H9 (cell line): ENCODE measurements around the gene PGM2. TPM values are rescaled to one million over a fixed set of nuclear protein-coding genes. Genes with fewer than 3 reads are reported as not detected.

Experiments
- DNase-seq: peaks from one replicate; pipeline ENCODE4 v3.0.0-alpha.2; 2017
- H2AFZ ChIP-seq: one replicate; pipeline ENCODE4 v1.6.1; 2013; ENCODE audit warnings: mild to moderate bottlenecking, low read length, control low read depth, moderate library complexity
- H2AK5ac ChIP-seq: 2 replicates; pipeline ENCODE4 v1.6.1; 2013; ENCODE audit warnings: low read length, control low read depth, mixed read lengths; ENCODE audit not compliant: insufficient read length
- H2BK120ac ChIP-seq: one replicate; pipeline ENCODE4 v1.6.1; 2013; ENCODE audit warnings: low read depth, mild to moderate bottlenecking, low read length, control low read depth, inconsistent platforms; ENCODE audit not compliant: poor library complexity, severe bottlenecking
- H2BK12ac ChIP-seq: 2 replicates; pipeline ENCODE4 v1.6.1; 2013; ENCODE audit warnings: low read length, control low read depth, mixed read lengths, low read depth; ENCODE audit not compliant: insufficient read length
- H2BK15ac ChIP-seq: 2 replicates; pipeline ENCODE4 v1.6.1; 2013; ENCODE audit warnings: low read depth, low read length, control low read depth
- H2BK20ac ChIP-seq: one replicate; pipeline ENCODE4 v1.6.1; 2013; ENCODE audit warnings: low read depth, mild to moderate bottlenecking, low read length, control low read depth, inconsistent platforms; ENCODE audit not compliant: poor library complexity, severe bottlenecking
- H2BK5ac ChIP-seq: 2 replicates; pipeline ENCODE4 v1.6.1; 2013; ENCODE audit warnings: low read length, control low read depth, mixed read lengths; ENCODE audit not compliant: insufficient read length
- H3K14ac ChIP-seq: 2 replicates; pipeline ENCODE4 v1.6.1; 2013; ENCODE audit warnings: low read length, control low read depth; ENCODE audit not compliant: insufficient read depth
- H3K18ac ChIP-seq: 2 replicates; pipeline ENCODE4 v1.6.1; 2013; ENCODE audit warnings: low read depth, mild to moderate bottlenecking, mixed read lengths, low read length, control low read depth; ENCODE audit not compliant: insufficient read length
- H3K23ac ChIP-seq: 2 replicates; pipeline ENCODE4 v1.6.1; 2013; ENCODE audit warnings: low read length, control low read depth, mixed read lengths, low read depth; ENCODE audit not compliant: insufficient read length
- H3K23me2 ChIP-seq: 2 replicates; pipeline ENCODE4 v1.6.1; 2013; ENCODE audit warnings: low read depth, mild to moderate bottlenecking, mixed read lengths, low read length, control low read depth; ENCODE audit not compliant: insufficient read length, poor library complexity, severe bottlenecking
- H3K27ac ChIP-seq: 2 replicates; pipeline ENCODE4 v1.5.1; 2013; ENCODE audit warnings: low read length, control low read depth, mixed read lengths, low read depth; ENCODE audit not compliant: insufficient read length
- H3K27me3 ChIP-seq: 2 replicates; pipeline ENCODE4 v1.6.1; 2013; ENCODE audit warnings: low read length, control low read depth, inconsistent platforms; ENCODE audit not compliant: insufficient read depth
- H3K4ac ChIP-seq: 2 replicates; pipeline ENCODE4 v1.6.1; 2013; ENCODE audit warnings: low read depth, mild to moderate bottlenecking, control low read depth, inconsistent platforms, low read length, moderate library complexity
- H3K4me1 ChIP-seq: 2 replicates; pipeline ENCODE4 v1.6.1; 2013; ENCODE audit warnings: low read length, control low read depth, inconsistent platforms; ENCODE audit not compliant: insufficient read depth
- H3K4me2 ChIP-seq: 2 replicates; pipeline ENCODE4 v1.6.1; 2013; ENCODE audit warnings: low read length, control low read depth, mixed read lengths; ENCODE audit not compliant: insufficient read length, insufficient read depth
- H3K56ac ChIP-seq: 2 replicates; pipeline ENCODE4 v1.6.1; 2013; ENCODE audit warnings: low read depth, mild to moderate bottlenecking, mixed read lengths, low read length, control low read depth; ENCODE audit not compliant: insufficient read length
- H3K79me1 ChIP-seq: 2 replicates; pipeline ENCODE4 v1.6.1; 2013; ENCODE audit warnings: low read depth, mild to moderate bottlenecking, moderate library complexity, low read length, control low read depth, inconsistent platforms; ENCODE audit not compliant: insufficient read depth, poor library complexity, severe bottlenecking
- H3K79me2 ChIP-seq: 2 replicates; pipeline ENCODE4 v1.6.1; 2013; ENCODE audit warnings: low read length, control low read depth, inconsistent platforms; ENCODE audit not compliant: insufficient read depth
- H3K9ac ChIP-seq: 2 replicates; pipeline ENCODE4 v1.6.1; 2013; ENCODE audit warnings: low read length, control low read depth, mixed read lengths; ENCODE audit not compliant: insufficient read length; ENCODE audit errors: extremely low read depth
- H3K9me3 ChIP-seq: one replicate; pipeline ENCODE4 v1.6.1; 2013; ENCODE audit warnings: low read depth, low read length, inconsistent platforms; ENCODE audit not compliant: control insufficient read depth
- H3T11ph ChIP-seq: one replicate; pipeline ENCODE4 v1.6.1; 2013; ENCODE audit warnings: mild to moderate bottlenecking, low read length, control low read depth, inconsistent platforms
- H4K20me1 ChIP-seq: one replicate; pipeline ENCODE4 v1.6.1; 2013; ENCODE audit not compliant: control insufficient read depth, insufficient read length, insufficient read depth
- H4K5ac ChIP-seq: 2 replicates; pipeline ENCODE4 v1.6.1; 2013; ENCODE audit warnings: low read depth, mild to moderate bottlenecking, mixed read lengths, low read length, control low read depth; ENCODE audit not compliant: insufficient read length
- H4K8ac ChIP-seq: replicated peaks from 2 replicates; pipeline ENCODE4 v1.6.1; 2013; ENCODE audit warnings: low read length, control low read depth, mixed read lengths, low read depth; ENCODE audit not compliant: insufficient read length
- H4K91ac ChIP-seq: 2 replicates; pipeline ENCODE4 v1.6.1; 2013; ENCODE audit warnings: low read depth, mild to moderate bottlenecking, moderate library complexity, mixed read lengths, low read length, control low read depth; ENCODE audit not compliant: insufficient read length
- H3K27ac Mint-ChIP-seq, 3 experiments: 2 replicates in 2 of 3; 3 replicates in 1 of 3; pipeline ENCODE4 v1.8.0; 2020 to 2021; ENCODE audit warnings: mixed read lengths in 3 of 3, mild to moderate bottlenecking in 1 of 3, moderate library complexity in 1 of 3
- H3K27me3 Mint-ChIP-seq: 2 replicates; pipeline ENCODE4 v1.8.0; 2021; ENCODE audit warnings: low read depth, mild to moderate bottlenecking, moderate library complexity, mixed read lengths
- H3K36me3 Mint-ChIP-seq, 3 experiments: 2 replicates in 2 of 3; 3 replicates in 1 of 3; pipeline ENCODE4 v1.8.0; 2020 to 2021; ENCODE audit warnings: low read depth in 3 of 3, mixed read lengths in 3 of 3; ENCODE audit not compliant: insufficient read depth in 1 of 3
- H3K4me1 Mint-ChIP-seq, 2 experiments: 2 replicates each; pipeline ENCODE4 v1.8.0; 2020; ENCODE audit warnings: mixed read lengths in 2 of 2
- H3K4me3 Mint-ChIP-seq, 2 experiments: 2 replicates in 1 of 2; 3 replicates in 1 of 2; pipeline ENCODE4 v1.8.0; 2020 to 2021; ENCODE audit warnings: mild to moderate bottlenecking in 2 of 2, mixed read lengths in 2 of 2, moderate library complexity in 1 of 2
- H3K9me3 Mint-ChIP-seq, 2 experiments: 2 replicates in 1 of 2; 3 replicates in 1 of 2; pipeline ENCODE4 v1.8.0; 2020; ENCODE audit warnings: mild to moderate bottlenecking in 2 of 2, mixed read lengths in 2 of 2, moderate library complexity in 1 of 2
- CTCF ChIP-seq: fragments of 200-600 bp; sonication (generic); conservative IDR thresholded peaks from 3 replicates; pipeline ENCODE4 v1.8.0; 2021; ENCODE audit warnings: antibody characterized with exemption, mild to moderate bottlenecking
- WGBS: extraction: QIAGEN DNeasy Blood & Tissue Kit; methylation state at CpG from one replicate; pipeline ENCODE4 v1.1.7; 2013; ENCODE audit warnings: missing lambda C conversion rate, low lambda C conversion rate, mixed read lengths; ENCODE audit not compliant: insufficient read length; ENCODE audit errors: extremely low coverage; 5-methylcytosine and 5-hydroxymethylcytosine counted together
- total RNA-seq: library from RNA; stranded (reverse); gene quantifications from 2 replicates; pipeline ENCODE4 v1.2.1, GENCODE V29; 2021

PGM2 gene
- total RNA-seq, 1 experiment from 2014 or later: 26.6 TPM

GRCh38 chr4:37891260-37892159, 65.0 kb downstream of the PGM2 start:
- no peaks in the 10 kb centered on the region for H4K20me1 ChIP-seq
- no peak overlapping the region for H3T11ph ChIP-seq
- H3K23me2 ChIP-seq: peaks cover 9% of the 10 kb centered on the region
- H3K27ac ChIP-seq: no peak overlapping the region
- H2BK12ac ChIP-seq: no peak overlapping the region
- no peak overlapping the region for H3K56ac ChIP-seq
- Mint-ChIP-seq H3K9me3 (no peaks in the 10 kb centered on the region; a peak in 1 of 5 replicates), H3K36me3 (no peaks in the 10 kb centered on the region; a peak in 1 of 7 replicates), H3K4me3 (peak overlapping the region; percentile 66 to 87), H3K4me1 (peaks cover 11 to 12% of the 10 kb centered on the region in 2 experiments), H3K27me3 (peaks cover 78% of the 10 kb centered on the region), H3K27ac (no peak overlapping the region)
- H3K4ac ChIP-seq: no peak overlapping the region
- H4K5ac ChIP-seq: no peak overlapping the region
- no peaks in the 10 kb centered on the region for H3K9me3 ChIP-seq
- H2BK20ac ChIP-seq: no peak overlapping the region
- H2BK15ac ChIP-seq: no peak overlapping the region
- no peak overlapping the region for H3K23ac ChIP-seq
- peak; percentile 46 for DNase-seq
- H2BK5ac ChIP-seq: no peak overlapping the region
- H4K8ac ChIP-seq: no peak overlapping the region
- H3K79me1 ChIP-seq: no peaks in the 10 kb centered on the region
- no peaks in the 10 kb centered on the region for H3K79me2 ChIP-seq
- no peak for TF ChIP-seq CTCF
- H3K4me2 ChIP-seq: peak overlapping the region; percentile 71
- H2AK5ac ChIP-seq: no peak overlapping the region
- no peak overlapping the region for H4K91ac ChIP-seq
- H3K27me3 ChIP-seq: peaks cover 15% of the 10 kb centered on the region
- no peaks in the 10 kb centered on the region for H3K4me1 ChIP-seq
- no peak overlapping the region for H3K9ac ChIP-seq
- no peak overlapping the region; the same call in 1 of the 2 replicates for H3K14ac ChIP-seq
- no peak overlapping the region for H3K18ac ChIP-seq
- no peak overlapping the region for H2BK120ac ChIP-seq
- no CpG with 5 or more reads among the region's 49 CpGs for WGBS
- no peak overlapping the region for H2AFZ ChIP-seq
